Activated CD8-positive, alpha-beta memory T cell treated with anti-CD3 and anti-CD28 coated beads for 24 hours (primary cell): Measurements from ENCODE around the gene SHLD1.

Experiments used
- DNase-seq: peaks from one replicate; pipeline ENCODE4 v3.0.0-alpha.2; 2020

Gene SHLD1

DNA sequence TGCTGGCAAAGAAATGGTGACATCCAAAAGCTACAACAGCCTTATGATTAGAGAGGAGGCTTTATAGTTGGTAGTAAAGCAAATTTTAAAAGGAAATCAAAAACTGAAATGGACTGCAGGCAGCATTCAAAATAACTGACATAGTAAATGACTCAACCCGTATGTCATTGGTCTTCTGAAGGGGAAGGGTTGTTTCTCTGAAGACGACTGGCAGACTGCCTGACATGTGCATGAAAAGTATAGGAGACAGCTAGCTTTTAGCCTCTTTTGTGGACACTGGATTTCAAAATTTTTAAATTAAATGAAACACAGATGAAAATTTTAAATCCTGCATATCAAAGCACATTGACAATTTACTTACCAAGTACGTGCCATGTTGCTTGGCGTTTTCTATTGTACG is 109.4 kb downstream of the SHLD1 start:
- DNase-seq, result no peak

DNA sequence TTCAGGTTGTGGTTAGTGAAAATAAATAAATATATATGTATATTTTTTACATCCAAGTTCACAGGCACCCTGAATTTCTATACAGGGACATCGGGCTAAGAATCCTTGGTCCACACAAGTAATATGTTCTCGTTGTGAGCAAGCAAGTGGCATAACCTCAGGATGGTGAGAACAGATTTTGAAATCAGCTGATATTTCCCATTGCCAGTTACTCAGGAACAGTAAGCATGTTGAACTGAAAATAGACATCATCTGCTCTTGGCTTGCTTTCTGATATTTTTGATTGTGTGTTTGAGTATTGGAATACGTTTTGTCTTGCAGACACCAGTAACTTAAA is 112.5 kb downstream of the SHLD1 start:
- DNase-seq, result no peak

DNA sequence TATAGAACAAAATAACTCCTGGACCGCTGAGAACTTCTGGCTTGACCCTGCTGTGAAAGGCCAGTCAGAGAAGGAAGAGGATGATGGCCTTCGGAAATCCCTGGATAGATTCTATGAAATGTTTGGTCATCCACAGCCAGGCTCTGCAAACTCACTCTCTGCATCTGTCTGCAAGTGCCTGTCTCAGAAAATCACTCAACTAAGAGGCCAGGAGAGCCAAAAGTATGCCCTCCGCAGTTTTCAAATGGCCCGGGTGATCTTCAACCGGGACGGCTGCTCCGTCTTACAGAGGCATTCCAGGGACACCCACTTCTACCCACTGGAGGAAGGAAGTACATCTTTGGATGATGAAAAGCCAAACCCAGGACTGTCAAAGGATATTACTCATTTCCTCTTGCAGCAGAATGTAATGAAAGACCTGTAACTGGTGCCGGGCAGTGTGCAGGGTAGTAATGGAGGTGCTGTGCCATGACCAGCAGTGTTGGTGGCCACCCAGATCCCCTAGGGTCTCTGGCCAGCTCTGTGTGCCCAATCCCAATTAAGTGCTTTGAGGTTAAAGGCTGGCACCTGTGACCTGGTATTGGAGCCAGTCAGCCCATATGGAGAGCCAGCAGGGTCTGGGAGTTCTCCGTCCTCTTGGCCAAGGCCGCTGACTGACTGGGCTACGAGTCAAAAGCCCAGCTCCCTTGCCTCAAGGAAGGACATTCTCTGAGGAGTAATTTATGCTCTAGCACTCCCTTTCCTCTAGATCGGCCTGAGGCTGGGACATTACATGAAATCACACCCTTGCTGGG is 113.0 kb downstream of the SHLD1 start:
- no peak for DNase-seq

DNA sequence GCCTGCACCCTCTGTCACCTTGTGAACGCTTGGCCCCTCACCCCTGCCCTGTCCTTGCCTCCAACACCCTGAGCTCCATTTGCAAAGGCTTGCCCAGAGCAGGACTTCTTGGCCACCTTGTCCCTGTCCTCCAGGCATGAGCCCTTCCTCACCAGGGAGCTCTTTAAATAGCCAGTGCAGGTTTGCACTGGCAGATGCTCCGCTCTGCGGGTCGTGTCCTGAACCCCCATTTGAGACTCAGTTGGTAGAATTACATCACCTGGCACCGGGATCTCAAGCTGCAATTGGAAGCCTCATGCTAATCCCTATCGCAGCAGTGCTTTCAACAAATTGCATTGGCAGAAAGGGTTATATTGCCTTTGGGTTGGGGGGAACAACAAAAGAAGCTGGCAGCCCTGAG is 114.2 kb downstream of the SHLD1 start:
- DNase-seq, result no peak

DNA sequence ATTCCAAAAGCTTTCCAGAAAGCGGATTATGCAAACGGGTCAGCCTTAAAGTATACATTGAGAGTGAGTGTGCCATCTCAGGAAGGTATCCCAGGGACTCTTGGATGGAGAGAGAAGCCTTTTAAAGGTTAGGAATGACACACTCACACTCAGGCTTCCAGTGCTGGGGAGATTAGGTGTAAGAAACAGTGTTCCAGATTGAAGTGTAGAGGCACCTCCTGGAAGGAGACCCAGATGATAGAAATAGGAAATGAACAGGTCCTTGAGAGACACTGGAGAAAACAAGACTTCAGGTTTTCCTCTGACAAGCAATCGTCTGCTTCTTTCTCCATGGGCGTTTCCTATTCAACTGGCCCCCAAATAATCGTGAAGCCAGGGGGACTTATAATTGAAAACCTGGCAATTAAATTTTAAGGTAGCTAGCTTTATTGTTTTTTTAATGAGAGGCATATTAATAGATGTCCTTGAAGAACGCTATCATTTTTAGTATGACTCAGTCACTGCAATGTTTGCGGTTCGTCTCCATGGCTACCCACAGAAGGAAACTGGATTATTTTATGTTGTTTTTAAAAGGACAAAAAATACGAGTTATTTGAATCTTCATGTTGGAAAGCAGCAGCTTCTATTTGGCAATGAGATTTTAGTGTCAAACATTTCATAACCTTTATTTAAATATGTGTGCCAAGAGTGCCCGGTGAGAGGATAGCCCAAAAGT is 114.8 kb downstream of the SHLD1 start:
- no peak for DNase-seq

DNA sequence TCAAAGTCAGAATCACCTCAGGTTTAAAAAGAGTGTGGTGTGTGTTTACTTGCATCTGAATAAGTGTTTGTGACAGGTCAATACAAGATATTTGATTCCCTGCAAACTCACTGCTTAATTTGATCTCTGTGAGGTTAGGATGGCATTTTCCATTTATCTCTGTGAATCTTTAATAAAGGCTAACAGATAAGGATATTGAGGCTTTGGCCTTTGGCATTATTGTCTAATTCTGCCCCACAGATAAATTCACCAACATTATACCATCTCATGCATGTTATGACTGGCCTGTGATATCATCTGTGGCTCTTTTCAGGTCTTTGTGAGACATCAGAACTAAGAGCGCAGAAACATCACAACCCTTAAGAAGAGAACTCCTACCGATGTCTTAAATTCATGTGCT is 115.4 kb downstream of the SHLD1 start:
- no peak for DNase-seq

DNA sequence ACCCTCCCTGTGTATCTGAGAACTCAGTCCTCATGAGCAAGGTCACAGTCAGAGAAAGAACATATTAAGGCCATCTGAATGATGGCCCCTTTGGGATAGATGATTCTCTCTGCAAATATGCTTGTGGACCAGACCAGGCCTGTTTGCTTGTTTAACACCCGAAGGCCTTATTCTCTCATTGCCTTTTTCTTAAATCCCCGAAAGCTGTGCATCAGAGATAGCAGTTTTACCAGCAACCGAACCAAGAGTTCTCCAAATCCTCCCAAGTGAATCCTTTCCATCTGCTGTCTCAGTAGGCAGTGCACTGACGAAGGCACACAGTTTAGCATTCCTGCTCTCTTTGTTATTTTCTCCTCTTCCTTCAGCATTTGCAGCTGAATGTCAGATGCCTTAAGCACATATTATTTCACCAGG is 120.4 kb downstream of the SHLD1 start:
- DNase-seq, result no peak

DNA sequence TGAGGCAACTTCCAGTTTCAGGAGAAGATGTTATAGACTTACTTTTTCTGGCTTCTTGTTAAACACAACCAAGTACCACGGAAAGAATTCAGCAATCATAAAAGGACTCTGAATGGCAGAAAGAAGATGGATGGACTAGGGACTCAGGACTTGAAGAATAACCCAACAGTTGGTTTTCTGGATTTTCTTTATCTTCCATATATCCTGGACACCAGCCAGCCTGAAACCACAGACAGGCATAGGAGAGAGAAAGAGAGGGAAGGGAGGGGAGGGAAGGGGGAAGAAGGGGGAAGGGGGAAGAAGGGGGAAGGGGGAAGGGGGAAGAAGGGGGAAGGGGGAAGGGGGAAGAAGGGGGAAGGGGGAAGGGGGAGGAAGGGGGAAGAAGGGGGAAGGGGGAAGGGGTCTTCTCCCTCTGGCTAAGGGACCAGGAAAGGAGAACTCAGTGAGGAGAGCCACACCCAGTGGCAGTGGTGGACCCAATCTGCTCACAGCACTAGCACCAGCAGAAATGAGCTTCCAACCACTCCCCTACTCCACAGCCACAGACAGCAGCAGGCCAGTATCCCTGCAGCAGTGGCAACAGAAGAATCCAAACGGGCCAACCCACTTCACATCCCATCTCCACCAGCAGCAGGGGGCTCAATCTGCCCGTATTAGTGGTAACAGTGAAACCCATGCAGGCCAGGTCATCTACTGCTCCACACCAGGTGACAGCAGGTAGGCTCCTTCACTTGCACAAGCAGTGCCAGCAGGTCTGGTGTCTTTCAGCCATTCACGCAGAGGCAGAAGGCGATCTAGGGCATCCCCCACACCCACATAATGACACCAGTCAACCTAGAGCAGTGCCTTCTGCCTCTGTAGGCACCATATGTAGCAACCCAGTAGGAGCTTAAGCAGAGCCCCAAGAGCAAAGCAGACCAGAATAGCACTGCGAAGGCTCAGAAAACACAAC is 121.5 kb downstream of the SHLD1 start:
- no peak for DNase-seq

DNA sequence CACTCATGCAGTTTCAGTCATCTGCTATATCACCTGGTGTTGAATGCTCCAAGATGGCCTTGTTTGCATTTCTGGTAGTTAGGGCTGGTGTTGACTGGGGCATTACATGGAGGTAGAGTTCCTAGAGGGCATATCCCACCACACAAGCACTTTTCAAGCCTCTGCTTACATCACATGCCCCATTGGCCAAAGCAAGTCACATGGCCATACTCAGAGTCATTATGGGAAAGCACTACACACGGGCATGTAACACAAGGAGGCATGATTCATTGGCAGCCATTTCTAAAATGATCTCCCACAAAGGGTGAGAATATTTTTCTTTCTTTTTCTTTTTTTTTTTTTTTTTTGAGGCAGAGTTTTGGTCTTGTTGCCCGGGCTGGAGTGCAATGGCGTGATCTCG is 126.9 kb downstream of the SHLD1 start:
- no peak for DNase-seq

DNA sequence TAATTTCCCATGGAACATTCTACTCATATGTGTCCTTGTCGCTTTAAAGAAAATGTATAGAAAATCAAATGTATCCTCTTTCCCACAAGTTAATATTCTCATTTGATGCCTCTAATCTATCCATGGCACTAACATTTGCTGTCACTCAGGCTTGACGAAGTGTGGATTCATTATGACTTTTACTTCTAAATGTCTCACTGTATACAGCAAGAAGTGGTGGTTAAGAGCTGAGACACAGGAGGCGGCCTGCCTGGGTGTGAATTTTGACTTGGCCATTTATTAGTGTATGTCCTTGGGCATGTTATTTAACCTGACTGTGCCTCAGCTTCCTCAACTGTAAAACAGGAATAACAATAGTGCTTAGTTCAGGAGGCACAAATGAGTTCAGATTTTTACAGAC is 130.1 kb downstream of the SHLD1 start:
- no peak for DNase-seq

DNA sequence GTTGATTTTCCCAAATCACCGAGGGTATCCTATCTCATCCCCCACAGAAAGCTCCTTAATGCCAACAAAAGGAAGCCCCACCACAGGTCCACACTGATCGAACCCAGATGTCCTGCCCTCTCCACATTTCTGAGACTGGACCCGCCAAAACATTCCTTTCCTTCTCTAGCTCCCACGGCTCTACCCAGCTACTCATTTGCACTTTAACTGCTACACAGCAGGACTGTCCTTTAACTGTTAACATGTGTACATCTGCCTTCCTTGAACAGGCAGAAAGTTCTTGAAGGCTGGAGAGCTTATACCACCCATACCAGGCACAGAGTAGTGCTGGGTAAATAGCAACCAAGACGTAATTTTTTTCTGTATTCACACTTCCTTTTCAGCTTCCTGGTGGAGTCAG is 131.5 kb downstream of the SHLD1 start:
- no peak for DNase-seq

DNA sequence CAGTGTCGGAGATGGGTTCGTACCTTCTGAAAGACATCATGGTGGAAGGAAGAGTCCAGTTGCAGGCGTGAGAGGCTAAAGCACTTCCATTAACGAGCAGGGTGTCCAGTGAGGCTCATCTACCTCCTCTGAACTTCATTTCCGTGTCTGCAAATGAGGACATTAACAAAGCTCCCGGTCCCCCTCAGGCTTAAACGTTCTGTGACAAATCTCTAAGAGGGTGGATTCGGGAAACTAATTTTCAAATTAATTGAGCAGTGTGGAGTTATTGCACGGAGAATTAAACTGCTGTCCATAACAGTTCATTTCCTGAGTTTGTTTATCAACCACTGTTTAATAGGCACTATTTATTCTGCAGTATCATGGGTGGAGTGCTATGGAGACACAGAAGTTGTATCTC is 132.0 kb downstream of the SHLD1 start:
- DNase-seq, result no peak

DNA sequence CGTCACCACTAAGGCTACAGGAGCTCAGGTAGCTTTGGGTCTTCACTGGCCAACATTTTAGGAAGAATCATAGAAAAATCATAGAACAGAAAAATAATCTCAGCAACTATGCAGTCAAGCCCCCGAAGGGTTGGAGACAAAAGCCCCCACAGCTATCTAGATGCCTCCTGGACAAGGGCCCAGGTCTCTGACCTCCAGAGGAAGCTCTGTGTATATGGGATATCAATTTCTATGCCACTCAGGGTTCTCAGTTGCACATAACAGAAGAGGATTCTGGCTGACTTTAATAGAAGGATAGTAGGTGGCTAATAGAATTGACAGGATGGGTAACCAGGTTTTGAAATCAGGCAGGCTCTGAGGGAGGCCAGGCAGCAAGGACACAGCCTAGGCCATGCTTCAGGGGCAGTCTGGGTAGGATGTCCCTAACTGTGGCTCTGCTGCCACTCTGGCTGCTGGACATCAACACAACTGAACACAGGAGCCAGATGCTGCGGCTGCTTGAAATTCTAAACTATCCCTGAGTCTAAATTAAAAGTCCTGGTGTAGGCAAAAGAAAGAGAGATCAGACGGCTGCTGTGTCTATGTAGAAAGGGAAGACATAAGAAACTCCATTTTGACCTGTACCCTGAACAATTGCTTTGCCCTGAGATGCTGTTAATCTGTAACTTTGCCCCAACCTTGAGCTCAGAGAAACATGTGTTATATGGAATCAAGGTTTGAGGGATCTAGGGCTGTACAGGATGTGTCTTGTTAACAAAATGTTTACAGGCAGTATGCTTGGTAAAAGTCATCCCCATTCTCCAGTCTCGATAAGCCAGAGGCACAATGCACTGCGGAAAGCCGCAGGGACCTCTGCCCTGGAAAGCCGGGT is 134.5 kb downstream of the SHLD1 start:
- no peak for DNase-seq

DNA sequence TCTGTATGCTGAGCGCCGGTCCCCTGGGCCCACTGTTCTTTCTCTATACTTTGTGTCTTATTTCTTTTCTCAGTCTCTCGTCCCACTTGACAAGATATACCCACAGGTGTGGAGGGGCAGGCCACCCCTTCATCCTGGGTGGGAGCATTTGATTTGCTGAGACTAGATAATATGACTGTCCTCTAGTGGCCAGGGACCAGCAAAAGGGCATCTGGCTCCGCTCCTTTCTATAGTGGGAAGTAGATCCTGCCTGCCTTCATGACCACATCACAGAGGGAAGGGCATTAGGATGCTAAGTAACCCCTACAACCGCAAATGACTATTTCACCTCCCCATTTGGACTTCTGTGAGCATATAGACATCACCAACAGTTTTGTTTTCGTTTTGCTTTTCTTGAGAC is 135.7 kb downstream of the SHLD1 start:
- DNase-seq, result no peak

DNA sequence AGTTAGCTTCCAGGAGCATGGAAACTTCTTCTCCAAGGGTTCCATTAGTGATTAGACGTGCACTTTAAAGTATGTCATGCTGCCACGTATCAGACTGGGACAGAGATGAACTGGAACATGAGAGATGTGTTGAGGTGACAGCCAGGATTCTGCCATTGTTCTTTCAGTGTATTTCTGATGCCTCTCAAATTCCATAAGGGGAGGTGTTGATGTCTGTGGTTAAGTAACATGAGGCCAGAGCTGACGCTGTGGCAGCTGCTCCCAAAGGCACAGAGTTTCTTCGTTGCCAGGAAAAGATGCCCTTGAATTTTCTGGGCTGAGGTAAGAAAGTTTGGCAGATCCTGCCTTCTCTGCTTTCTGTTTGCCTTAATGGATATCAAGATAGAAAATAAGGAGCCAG is 136.6 kb downstream of the SHLD1 start:
- DNase-seq, result no peak

DNA sequence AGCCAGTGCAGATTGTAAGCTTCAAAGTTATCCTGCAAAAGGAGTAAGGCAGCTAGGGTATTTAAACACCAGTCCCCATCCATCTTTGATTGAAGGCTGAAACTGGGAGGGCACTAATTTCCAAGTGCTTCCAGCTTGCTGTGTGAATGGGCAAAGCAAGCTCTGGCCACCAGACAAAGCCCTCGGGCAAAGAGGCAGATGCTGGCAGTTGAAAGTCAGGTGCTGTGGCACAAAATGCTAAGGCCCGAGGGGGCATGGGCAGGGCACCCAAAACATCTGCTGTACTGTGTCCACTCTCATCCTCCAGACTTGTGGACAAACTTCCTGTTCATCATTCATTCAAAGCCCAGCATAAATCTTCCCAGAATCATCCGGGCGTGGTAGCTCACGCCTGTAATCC is 137.2 kb downstream of the SHLD1 start:
- DNase-seq, result no peak

DNA sequence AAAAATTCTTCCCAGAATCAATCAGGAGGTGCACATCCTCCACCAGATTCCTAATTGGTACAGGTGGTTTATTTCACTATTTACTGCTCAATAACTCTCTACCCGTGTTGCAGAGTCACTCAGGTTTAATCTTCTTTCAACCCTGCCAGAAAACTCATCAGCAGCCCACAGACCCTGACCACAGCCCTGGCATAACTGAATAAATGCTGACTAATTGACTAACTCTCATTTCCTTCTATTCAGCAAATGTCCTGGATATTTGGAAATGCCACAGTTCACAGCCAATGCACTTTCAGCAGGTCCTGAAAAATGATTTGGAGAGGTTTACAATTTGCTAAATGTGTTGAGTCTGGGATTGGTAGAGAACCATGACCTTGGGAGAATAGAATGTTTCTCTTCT is 137.8 kb downstream of the SHLD1 start:
- DNase-seq, result no peak

DNA sequence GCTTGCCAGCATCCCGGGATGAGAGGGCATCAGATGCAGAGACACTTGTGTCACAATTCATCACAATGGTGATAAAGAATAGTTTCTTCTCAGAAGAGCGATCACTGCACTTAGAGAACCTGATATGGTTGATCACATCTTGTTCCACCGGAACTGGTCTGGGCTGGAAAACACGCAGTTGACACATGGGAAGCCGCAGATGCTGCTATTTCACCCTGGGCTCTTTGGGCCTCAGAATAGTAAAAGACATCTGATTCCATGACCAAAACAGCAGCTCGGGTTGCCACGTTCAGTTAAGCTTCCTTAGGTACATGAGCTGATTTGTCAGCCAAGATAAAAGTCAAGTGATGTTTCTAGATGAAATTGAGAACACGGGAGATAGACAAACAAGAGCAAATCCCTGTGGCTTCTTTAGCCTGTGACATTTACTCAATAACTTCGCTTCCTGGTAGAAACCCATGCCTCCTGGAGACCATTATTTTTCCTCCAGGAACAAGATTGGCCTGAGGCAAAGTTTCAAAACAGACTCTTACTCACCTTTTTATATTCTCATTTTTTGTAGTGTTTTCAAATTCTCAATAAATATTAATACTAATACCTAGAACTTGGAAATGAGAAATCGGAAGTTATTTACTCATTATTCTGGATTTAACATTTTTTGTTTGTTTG is 140.7 kb downstream of the SHLD1 start:
- no peak for DNase-seq

DNA sequence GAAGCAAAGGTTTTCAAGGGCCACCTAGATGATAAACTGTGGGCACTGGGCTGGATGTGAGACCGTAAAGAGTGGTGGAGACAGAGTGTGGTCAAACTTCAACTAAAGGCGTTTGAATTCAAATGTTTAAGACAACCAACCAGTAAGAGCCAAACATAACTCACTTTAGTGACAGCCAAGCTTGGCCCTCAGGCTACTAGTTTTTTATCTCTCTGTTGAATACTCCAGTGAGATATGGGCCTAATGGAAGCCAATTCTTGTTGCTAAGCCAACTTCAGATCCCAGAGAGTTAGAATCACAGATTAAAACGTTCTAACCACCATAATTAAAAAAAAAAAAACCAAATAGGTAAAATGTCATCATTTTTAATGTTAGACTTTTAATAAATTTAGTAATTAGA is 142.9 kb downstream of the SHLD1 start:
- no peak for DNase-seq

DNA sequence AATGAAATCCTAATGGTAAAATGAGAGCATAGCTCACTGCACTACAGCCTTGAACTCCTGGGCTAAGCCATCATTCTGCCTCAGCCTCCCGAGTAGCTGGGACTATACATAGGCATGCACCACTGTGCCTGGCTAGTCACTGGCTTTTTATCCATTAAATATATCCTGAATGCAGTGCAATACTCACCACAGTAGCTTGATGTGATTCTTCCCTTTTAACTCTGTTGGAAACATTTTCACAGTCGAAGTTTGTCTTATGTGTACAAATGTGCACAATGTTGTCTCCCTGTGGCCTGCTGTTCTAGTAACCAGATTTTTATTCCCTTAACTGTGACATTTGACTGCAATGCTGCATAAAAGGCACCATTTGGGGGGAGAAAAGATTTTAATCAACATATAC is 143.4 kb downstream of the SHLD1 start:
- no peak for DNase-seq

DNA sequence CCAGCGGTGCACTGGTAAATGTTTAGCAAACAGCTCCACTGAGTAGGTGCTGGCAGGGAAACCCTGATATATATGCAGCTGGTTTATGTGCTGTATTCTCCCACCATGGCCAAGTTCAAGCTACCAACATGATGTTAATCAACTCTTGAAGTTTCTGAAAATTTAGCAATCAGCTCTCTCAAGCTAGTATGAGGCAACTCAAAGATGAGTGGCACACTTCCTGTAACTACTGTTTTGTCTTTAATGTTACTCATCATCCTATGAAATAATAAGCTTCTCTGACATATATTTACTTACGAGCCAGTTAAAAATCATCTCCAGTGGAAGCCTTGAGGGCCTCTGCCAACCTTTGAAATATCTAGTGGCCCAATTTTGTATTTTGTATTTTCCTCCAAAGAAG is 145.4 kb downstream of the SHLD1 start:
- DNase-seq, result no peak

DNA sequence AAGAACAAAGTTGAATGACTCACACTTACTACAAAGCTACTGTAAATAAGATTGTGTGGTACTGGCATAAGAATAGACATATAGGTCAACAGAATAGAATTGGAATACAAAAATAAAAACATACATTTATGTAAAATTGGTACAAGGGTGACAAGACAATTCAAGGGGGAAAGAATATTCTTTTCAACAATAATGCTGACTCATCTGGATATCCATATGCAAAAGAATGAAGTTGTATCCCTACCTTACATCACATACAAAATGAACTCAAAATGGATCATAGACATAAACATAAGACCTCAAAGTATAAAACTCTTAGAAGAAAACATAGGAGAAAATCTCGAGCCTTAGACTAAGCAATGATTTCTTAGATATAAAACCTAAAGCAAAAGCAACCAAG is 149.2 kb downstream of the SHLD1 start:
- no peak for DNase-seq
